Uterus (tissue), 4 donors: ENCODE measurements around the gene CPEB2. TPM values are rescaled to one million over a fixed set of nuclear protein-coding genes. Genes with fewer than 3 reads are reported as not detected.

Experiments
- DNase-seq, 2 donors: peaks; one replicate each; pipeline ENCODE4 v3.0.0-alpha.2; 2019 to 2020
- H3K27ac ChIP-seq, 2 donors: fragments of 200-600 bp; sonication (generic); 1 replicate in 1 of 2; 2 replicates in 1 of 2; pipeline ENCODE4 v1.5.1; 2016 to 2018
- H3K27me3 ChIP-seq, 2 donors: fragments of 200-600 bp; sonication (generic); one replicate each; pipeline ENCODE4 v1.5.1; 2018 to 2019; ENCODE audit warnings: control low read depth in 1 of 2
- H3K36me3 ChIP-seq, 2 donors: fragments of 200-600 bp; sonication (generic); one replicate each; pipeline ENCODE4 v1.5.1; 2019; ENCODE audit warnings: control low read depth in 1 of 2
- H3K4me1 ChIP-seq, 2 donors: fragments of 200-600 bp; sonication (generic); one replicate each; pipeline ENCODE4 v1.5.1; 2018 to 2019; ENCODE audit warnings: control low read depth in 1 of 2
- H3K4me3 ChIP-seq, 2 donors: fragments of 200-600 bp; sonication (generic); 1 replicate in 1 of 2; 2 replicates in 1 of 2; pipeline ENCODE4 v1.5.1; 2018 to 2019; ENCODE audit warnings: mild to moderate bottlenecking in 1 of 2
- H3K9me3 ChIP-seq, 2 donors: fragments of 200-600 bp; sonication (generic); one replicate each; pipeline ENCODE4 v1.5.1; 2019; ENCODE audit warnings: control low read depth in 1 of 2
- CTCF ChIP-seq, 4 experiments: fragments of 200-600 bp in 2 of 4; fragments of 450-650 bp in 2 of 4; sonication (generic) in 2 of 4; IDR thresholded peaks; one replicate each; pipeline ENCODE4 v1.5.1; 2016 to 2019; ENCODE audit warnings: antibody characterized with exemption in 4 of 4, mild to moderate bottlenecking in 2 of 4, moderate library complexity in 1 of 4
- POLR2A ChIP-seq, 2 donors: fragments of 450-650 bp; IDR thresholded peaks; one replicate each; pipeline ENCODE4 v1.6.1; 2016; ENCODE audit warnings: antibody characterized with exemption in 2 of 2, mild to moderate bottlenecking in 1 of 2, moderate library complexity in 1 of 2
- intact Hi-C: fragments of 100-400 bp; cut with DNase I; formaldehyde crosslinking; loops from one replicate; pipeline ENCODE4 v1.15.1; 2023; ENCODE audit warnings: low total_unique reads
- total RNA-seq, 4 donors: library from RNA; depleted of rRNA in 3 of 4; stranded (reverse); fragments of >200 nt in 3 of 4; gene quantifications; one replicate each; pipeline versions ENCODE4 v1.1.0 to v1.2.4, GENCODE V29; 2014 to 2023
- donor health status: DM: yes; HTN: yes; CAD: no.

The CPEB2 gene
- total RNA-seq, 4 donors from 2014 or later = 5.4 to 19.5 (median 13.6) TPM

DNA sequence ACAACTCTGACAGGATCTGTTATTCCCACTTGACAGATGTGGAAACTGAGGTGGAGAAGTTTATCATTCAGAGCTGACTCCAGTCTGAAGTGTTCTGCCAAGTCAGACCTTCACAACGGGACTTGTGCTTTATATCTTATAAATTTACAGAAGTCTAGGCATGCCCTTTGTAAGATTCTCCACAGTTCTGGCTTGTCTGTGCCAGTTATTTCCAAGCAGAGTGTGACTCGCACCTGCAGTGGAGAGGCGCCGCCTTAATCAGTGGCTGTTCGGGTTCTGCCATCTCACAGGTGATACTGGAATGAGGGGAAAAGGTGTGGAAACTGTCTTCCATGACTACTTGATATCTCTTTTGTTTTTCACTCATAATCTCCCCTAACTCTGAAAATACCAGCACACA lies 63.2 kb downstream of the CPEB2 start:
- DNase-seq = no peak
- H3K4me3 ChIP-seq = no peak overlapping the region
- H3K9me3 ChIP-seq = no peaks in the 10 kb centered on the region
- H3K36me3 ChIP-seq = no peaks in the 10 kb centered on the region
- H3K4me1 ChIP-seq = no peaks in the 10 kb centered on the region
- intact Hi-C loops = no loop called here
- H3K27me3 ChIP-seq = no peaks in the 10 kb centered on the region
- TF ChIP-seq CTCF (IDR thresholded peaks at IDR 0.05) (no peak), POLR2A (IDR thresholded peaks at IDR 0.05) (no peak)
- no peak overlapping the region for H3K27ac ChIP-seq

- Histone ChIP-seq H3K27me3 (no peaks in the 10 kb centered on the region), H3K36me3 (no peaks in the 10 kb centered on the region), H3K9me3 (no peaks in the 10 kb centered on the region), H3K4me1 (no peaks in the 10 kb centered on the region), H3K27ac (no peak overlapping the region), H3K4me3 (no peak overlapping the region)
- TF ChIP-seq POLR2A (IDR thresholded peaks at IDR 0.05) (no peak), CTCF (IDR thresholded peaks at IDR 0.05) (no peak)
- intact Hi-C loops = no loop called here
- DNase-seq = no peak
Observed at GRCh38 chr4:15066140-15066539, 63.9 kb downstream of the CPEB2 start.

DNA sequence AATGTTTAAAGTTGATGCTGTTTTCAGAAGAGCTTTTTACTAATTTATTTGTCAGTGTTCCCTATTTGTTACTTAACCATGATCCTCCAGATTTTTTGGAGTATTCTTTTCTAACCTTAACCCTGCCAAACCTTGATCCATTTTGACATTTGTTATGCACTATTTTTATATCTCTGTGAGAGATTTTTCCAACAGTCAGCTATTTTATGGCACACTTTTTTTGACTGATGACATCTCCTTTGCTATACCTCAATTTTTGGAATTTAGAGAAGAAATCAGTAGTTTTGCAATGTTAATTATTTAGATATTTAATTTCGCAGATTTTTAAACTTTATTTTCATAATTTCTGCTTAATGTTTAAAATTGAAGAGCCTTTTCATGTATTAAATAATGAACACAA lies 66.0 kb downstream of the CPEB2 start:
- H3K27ac ChIP-seq = no peak overlapping the region
- no peak for TF ChIP-seq POLR2A (IDR thresholded peaks at IDR 0.05)
- TF ChIP-seq CTCF (IDR thresholded peaks at IDR 0.05) = no peak
- H3K27me3 ChIP-seq = no peaks in the 10 kb centered on the region
- H3K4me1 ChIP-seq = no peaks in the 10 kb centered on the region
- intact Hi-C loops = no loop called here
- no peak overlapping the region for H3K4me3 ChIP-seq
- no peaks in the 10 kb centered on the region for H3K9me3 ChIP-seq
- DNase-seq = no peak
- H3K36me3 ChIP-seq = no peaks in the 10 kb centered on the region

GRCh38 chr4:15075875-15076274 lies 73.6 kb downstream of the CPEB2 start:
- Histone ChIP-seq H3K4me3 (no peak overlapping the region), H3K27me3 (no peaks in the 10 kb centered on the region), H3K4me1 (no peaks in the 10 kb centered on the region), H3K27ac (no peak overlapping the region), H3K9me3 (peaks cover 0 to 2% of the 10 kb centered on the region in 2 donors), H3K36me3 (no peaks in the 10 kb centered on the region)
- intact Hi-C loops = no loop called here
- no peak for DNase-seq
- TF ChIP-seq CTCF (IDR thresholded peaks at IDR 0.05) (no peak), POLR2A (IDR thresholded peaks at IDR 0.05) (no peak)

- no peak overlapping the region for H3K27ac ChIP-seq
- TF ChIP-seq CTCF (IDR thresholded peaks at IDR 0.05) = no peak
- no peak for DNase-seq
- peaks cover 0 to 2% of the 10 kb centered on the region in 2 donors for H3K9me3 ChIP-seq
- H3K4me1 ChIP-seq = no peaks in the 10 kb centered on the region
- H3K36me3 ChIP-seq = no peaks in the 10 kb centered on the region
- H3K4me3 ChIP-seq = no peak overlapping the region
- intact Hi-C loops = no loop called here
- H3K27me3 ChIP-seq = no peaks in the 10 kb centered on the region
Observed at GRCh38 chr4:15077969-15078368, 75.7 kb downstream of the CPEB2 start.
